CD4-positive, alpha-beta T cell treated with Interferon gamma for 1 hour (primary cell): ENCODE data around the gene CCPG1.
"Not testable (repeated sequence)": the region's sequence is repeated elsewhere in the genome, so short reads cannot be mapped to it uniquely, and the experiment has no call there.

Experiments used
- DNase-seq: peaks from one replicate; pipeline ENCODE4 v3.0.0-alpha.2; 2020

CCPG1 gene

GRCh38 chr15:55408012-55408928 is at the start of gene CCPG1, which contains the start of gene PIERCE2:
TSS of gene CCPG1 (minus strand) at chr15:55408359. CDS start at chr15:55389424, 18,935 bp downstream.
TSS of gene PIERCE2 (plus strand) at chr15:55408495. CDS start at chr15:55408769, 274 bp downstream.
- DNase-seq, result peak; percentile 90

GRCh38 chr15:55457401-55458022 is 49.4 kb upstream of the CCPG1 start:
- no peak for DNase-seq

- DNase-seq, result not testable (repeated sequence)
These were observed 38.9 kb upstream of the CCPG1 start for GRCh38 chr15:55447030-55447394.

GRCh38 chr15:55446379-55447029 is 38.3 kb upstream of the CCPG1 start:
- not testable (repeated sequence) for DNase-seq

GRCh38 chr15:55445936-55446335 is 37.8 kb upstream of the CCPG1 start:
- DNase-seq, result not testable (repeated sequence)

GRCh38 chr15:55443141-55443540 is 35.0 kb upstream of the CCPG1 start:
- not testable (repeated sequence) for DNase-seq

GRCh38 chr15:55434989-55435825 is 27.0 kb upstream of the CCPG1 start:
- DNase-seq, result no peak

- no peak for DNase-seq
These were observed 13.9 kb upstream of the CCPG1 start for GRCh38 chr15:55422089-55422488.

- no peak for DNase-seq
These were observed 12.2 kb upstream of the CCPG1 start for GRCh38 chr15:55420171-55420866.

- not testable (repeated sequence) for DNase-seq
These were observed 9.5 kb upstream of the CCPG1 start for GRCh38 chr15:55417678-55418077.

- DNase-seq, result not testable (repeated sequence)
These were observed 817 bp upstream of the CCPG1 start for GRCh38 chr15:55408976-55409375.

- no peak for DNase-seq
These were observed 604 bp downstream of the CCPG1 start for GRCh38 chr15:55407498-55408011.

- no peak for DNase-seq
These were observed 4.6 kb downstream of the CCPG1 start for GRCh38 chr15:55403531-55403930.

GRCh38 chr15:55402707-55403106 is 5.5 kb downstream of the CCPG1 start:
- no peak for DNase-seq

GRCh38 chr15:55401786-55402246 is 6.3 kb downstream of the CCPG1 start:
- no peak for DNase-seq

GRCh38 chr15:55400050-55400449 is 8.1 kb downstream of the CCPG1 start:
- DNase-seq, result not testable (repeated sequence)

- no peak for DNase-seq
These were observed 9.9 kb downstream of the CCPG1 start for GRCh38 chr15:55398243-55398642.

GRCh38 chr15:55394694-55395093 is 13.5 kb downstream of the CCPG1 start:
- DNase-seq, result no peak

- DNase-seq, result no peak
These were observed 18.9 kb downstream of the CCPG1 start for GRCh38 chr15:55389264-55389607.

- no peak for DNase-seq
These were observed 21.1 kb downstream of the CCPG1 start for GRCh38 chr15:55387027-55387426.

- DNase-seq, result no peak
These were observed 24.5 kb downstream of the CCPG1 start for GRCh38 chr15:55383687-55384086.

GRCh38 chr15:55381595-55381994 is 26.6 kb downstream of the CCPG1 start:
- no peak for DNase-seq
